Suppressor macrophage treated with lipopolysaccharide for 1 hour (primary cell): Measurements from ENCODE around the gene NFATC2.

Experiments used
- DNase-seq, 3 donors: peaks; one replicate each; pipeline ENCODE4 v3.0.0-alpha.2; 2020 to 2022

The NFATC2 gene

DNA sequence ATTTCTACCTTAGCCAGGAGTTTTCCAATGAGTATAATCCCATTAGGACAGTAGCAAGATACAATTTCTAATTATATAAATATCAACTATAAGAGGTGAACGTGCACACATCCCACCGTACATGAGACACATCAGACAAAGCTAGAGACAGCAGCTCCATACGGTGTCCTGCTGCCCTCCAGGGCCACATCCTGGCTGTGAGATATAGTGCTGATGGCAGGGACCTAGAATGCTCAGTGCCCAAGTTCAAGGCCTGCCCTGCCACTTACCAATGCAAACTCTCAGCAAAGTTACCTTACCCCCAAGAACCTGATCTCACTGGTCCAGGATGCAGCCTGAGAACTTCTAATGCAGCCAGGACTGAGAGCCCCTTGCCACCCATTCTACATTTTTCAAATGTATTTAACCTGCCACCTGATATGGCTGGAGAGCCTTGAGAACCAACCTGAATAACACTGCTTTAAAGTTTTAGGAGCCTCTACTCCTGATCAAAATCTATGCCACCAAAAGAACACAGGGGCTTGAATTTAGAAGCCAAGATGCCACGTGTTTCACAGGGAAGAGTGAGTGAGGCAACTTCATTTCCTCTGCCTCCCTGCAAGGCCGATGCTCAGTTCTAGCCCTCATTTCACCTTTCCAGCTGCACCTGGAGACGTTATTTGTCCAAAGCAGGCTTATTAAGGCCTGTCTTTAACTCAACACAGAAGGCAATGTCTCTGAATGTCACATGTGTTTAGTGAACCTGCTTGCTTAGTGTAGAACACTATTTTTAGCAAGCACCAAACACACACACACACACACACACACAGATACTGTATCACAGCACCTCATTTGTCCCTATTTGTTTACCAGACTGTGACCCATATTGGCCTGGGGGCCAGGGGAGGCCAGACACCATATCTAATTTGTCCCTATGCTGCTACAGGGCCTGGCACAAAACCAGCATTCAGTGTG is 6.1 kb downstream of the NFATC2 start:
- DNase-seq, result no peak

DNA sequence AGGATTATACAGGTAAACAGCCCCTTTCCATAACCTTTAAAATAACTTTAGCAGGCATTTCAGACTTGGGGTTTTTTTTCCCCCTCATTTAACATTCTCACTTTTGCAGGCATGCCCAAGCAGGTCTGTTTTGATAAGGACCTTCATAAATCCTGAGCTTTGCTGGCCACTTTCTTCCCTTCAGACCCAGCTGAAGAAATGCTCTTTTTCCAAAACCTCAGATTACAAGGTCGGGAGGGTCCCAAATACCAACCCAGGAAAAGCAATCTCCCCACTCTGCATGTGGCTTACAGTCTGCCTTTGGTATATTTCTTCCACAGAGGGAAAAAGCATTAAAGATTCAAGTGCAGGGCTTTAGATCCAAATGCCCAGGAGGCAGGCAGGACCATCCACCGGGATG is 6.8 kb downstream of the NFATC2 start:
- DNase-seq, result no peak

DNA sequence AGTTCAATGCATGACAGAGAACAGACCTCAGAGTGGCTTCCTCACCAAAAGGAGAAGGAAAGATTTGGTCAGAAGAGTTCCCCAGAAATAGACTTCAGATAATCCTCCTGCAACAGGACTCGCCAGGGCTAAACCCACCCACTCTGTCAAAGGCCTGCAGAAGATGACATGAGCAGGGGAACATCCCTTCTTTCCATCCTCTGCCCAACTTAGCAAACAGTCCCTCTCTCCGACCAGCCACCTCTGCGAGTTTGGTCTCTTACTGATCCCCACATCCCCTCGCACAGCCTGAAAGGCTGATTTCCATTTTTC is 7.5 kb downstream of the NFATC2 start:
- DNase-seq, result peak; percentile 78 to 87 (median 78)

DNA sequence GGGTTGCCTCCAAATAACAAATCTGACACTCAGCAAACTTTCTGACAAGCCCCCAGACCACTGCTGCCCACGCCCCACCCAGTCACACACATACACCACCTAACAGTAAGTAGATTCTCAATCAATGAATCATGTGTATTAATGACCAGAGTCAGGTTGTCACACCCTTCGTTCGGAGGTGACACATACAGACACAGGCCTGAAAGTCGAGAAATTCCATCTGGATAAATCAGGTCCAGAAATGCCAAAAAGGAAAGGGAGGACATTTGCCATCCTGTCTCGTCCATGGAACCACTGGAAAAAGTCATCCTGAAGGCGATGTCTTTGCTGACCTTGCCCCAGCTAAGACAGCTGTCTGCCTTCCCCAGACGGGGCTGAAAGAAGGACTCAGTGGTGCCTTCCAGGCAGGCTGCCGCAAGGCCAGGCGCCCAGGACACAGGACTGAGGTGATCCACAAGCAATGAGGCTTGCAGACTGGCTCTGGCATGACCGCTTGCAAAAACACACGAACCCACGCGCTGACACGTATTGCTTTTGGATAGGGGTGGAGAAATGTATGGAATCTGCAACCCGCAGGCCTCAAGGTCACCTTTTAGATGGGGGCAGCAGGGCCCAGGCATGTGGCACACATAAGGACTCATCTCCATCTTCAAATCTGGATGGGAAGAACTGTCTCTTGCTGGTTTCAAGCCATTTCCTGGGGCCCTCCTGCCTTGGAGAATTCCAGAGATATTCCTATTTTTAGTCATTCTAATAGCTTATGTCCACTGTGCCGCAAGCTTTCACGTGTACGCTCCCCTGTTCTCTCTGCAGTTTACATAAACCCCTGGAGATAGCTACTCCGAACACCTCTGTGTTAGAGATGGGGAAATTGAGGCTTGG is 9.0 kb downstream of the NFATC2 start:
- no peak for DNase-seq

DNA sequence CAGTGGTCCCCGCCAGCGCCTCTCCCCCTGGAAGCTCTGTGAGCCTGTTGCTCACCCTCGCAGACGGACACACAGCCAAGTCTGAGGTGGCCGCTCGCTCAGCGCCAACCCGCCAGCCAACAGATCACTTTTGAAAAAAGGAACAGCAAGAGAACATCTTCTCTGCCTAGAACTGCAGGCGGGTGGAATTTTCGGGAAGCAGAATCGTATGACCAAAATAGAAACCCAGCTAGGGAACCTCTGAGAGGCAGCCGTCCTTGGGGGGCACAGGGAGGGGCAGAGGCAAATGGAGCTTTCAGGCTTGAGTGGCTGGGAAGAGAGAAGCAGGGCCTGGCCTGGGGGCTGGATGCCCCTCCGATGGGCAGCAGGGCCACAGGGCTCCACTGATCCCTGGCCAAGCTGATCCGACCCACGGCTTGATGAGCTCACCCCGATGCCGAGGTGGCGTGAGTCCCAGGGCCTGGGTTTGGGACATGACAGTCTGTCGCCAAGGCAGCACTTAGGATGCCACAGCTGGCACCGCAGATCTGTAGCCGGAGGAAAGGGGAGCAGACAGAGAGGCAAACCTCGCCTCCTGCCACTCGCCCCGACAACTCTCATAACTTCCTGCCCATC is 9.8 kb downstream of the NFATC2 start:
- peak; percentile 79 to 87 (median 82) for DNase-seq

DNA sequence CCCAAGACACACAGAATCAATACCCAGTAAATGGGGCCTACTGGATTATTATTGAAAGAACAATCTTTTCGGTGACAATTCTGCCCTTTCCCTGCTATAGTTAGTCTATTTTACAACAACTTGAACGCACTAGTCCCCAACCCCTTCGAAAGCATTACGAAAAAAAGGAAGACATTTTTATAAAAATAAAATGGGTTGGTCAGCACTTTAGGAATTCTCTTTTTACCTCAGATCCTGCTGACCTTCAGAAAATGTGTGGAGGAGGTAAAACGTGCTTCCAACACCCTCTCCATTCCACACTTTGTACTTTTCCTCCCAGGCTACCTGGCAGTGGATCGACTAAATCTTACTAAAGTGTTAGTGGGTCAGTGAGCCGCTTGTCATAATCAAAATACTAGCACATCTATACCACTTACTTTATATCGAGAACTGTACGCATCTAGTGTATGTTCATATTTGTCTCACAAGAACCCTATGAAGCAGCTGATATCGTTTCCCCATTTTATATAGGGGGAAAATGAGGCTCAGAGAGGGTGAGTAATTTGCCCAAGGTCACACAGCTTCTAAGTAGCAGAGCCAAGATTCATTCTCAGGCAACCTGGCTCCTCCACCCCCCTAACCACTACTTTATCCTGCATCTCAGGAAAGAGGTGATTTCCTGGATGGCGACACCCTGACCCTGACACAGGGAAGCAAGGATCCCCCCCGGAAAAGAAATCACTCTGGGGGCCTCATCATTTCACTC is 10.6 kb downstream of the NFATC2 start:
- DNase-seq, result peak in 2 of 3 donors; percentile 33 to 48

DNA sequence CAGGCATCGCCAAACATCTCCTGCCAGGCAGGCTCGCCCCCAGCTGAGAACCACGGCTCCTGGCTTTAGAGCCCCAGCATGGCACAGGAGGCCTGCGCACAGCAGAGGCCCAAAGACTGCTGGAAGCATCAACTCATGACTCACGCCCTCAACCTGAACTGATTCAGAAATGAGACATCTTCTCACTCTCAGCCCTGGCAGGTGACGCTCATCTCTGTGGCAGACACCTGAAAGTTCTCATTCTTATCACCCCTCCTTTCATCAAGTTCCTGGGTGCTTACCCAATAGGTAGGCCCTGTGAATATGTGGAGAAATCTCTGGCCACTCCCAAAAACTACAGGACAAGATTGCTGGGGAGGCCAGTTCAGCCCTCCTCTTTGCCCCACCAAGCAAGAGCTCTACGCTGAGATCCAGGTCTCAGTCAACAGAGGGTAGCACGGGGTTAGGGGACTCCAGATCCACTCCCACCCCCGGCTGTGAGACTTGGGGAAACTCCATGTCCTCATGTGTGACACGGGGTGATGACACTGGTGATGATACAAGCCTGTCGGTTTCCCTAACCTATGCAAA is 11.3 kb downstream of the NFATC2 start:
- peak; percentile 74 to 91 (median 86) for DNase-seq

DNA sequence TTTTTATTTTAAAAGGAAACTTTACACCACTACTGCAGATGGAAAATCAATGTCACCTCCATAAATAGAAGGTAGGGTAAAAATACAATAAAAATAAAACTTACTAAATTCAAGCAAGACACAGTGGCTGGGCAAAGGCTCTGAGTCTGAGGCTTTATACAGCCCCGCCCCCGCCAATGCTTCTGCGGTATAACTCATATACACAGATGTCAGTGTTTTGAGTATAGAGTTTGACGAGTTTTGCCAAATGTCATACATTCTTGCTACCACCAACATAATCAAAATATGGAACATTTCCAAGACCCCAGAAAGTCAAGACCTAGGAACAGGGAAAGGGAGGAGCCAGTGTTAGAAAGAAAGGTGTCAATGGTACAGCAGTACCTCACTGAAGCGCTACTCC is 12.8 kb downstream of the NFATC2 start:
- no peak for DNase-seq

DNA sequence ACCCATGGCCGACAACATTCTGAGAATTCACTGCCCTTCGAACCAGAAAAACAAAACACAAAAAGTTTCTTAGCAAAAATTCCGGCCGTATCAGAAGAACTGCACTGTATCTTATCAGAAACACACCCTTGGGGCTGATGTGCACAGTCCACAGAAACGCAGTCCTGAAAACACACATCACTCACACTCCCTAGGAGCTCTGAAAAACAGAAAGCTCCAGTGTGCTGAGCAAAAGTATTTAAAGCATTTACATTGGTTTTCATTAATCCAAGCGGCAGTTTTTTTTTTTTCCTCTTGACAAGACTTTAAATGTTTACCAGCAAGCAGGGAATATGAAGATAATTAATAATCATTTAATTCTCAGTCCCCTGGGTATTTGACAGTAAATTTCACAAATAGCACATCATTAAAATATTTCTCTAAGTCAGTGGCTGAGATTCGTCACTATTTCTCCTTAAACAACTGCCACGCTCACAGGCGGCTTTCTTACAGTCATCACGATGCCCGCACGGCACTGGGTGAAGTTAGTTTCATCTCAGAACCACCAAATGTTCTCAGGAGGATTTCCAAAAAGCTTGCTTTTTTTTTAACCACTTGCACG is 13.3 kb downstream of the NFATC2 start:
- DNase-seq, result no peak

DNA sequence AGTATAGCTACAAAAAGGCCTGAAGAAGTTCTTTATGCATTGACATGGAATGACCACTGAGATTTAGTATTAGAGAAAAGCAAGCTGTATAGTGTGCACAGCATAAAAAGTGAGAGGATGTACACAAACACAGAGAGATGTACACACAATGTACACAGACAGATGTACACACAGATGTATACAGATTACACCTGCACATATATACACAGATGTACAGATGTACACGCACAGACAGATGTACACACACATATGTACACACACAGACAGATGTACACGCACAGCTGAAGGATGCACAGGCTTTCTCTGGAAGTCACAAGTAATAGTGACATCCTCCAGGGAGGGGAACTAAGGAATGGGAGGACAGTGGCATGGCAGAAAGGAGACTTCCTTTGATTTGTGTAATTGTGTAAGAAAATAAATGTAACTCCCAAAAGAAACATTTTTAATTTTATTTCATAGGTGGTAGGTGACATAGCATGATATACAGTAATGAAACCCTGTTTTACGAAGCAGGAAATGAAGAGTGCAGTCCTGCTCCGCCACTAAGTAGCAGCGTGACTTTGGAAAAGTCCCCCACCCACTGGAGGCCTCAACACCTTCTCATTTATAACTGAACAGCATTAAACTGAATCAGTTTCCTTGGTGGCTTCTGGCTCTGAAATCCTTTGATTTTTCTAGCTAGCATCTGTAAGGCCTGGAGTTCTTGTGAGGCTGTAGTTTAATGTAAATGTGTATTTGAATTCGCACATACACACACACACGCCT is 14.1 kb downstream of the NFATC2 start:
- peak; percentile 35 to 49 (median 48) for DNase-seq

DNA sequence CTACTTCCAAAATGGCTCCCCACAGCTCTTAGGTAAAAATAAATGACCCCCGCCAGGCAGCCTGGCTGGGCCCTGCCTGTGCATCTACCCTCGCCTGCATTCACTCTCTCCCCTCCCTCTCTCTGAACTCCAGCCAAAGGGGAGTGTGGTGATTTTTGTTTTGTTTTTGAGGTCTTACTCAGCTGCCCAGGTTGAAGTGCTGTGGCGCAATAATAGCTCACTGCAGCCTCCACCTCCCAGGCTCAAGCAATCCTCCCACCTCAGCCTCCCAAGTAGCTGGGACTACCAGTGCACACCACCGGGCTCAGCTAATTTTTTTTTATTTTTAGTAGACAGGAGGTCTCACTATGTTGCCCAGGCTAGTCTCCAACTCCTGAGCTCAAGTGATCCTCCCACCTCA is 15.8 kb downstream of the NFATC2 start:
- DNase-seq, result no peak

DNA sequence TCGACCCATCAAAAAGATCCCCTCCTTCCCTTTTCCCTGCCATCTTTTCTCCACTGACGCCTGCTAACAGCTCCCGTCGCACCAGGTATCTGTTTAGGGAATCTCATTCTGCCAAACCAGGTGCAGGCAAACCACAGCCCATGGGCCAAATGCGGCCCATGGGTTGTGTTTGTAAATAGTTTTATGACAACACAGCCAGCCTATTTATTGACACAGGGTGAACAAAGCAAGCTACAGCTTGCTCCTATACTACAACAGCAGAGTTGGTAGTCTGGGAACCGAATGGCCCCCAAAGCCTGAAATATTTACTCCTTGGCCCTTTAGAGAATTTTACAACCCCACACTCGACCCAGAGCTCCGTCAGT is 16.4 kb downstream of the NFATC2 start:
- no peak for DNase-seq

DNA sequence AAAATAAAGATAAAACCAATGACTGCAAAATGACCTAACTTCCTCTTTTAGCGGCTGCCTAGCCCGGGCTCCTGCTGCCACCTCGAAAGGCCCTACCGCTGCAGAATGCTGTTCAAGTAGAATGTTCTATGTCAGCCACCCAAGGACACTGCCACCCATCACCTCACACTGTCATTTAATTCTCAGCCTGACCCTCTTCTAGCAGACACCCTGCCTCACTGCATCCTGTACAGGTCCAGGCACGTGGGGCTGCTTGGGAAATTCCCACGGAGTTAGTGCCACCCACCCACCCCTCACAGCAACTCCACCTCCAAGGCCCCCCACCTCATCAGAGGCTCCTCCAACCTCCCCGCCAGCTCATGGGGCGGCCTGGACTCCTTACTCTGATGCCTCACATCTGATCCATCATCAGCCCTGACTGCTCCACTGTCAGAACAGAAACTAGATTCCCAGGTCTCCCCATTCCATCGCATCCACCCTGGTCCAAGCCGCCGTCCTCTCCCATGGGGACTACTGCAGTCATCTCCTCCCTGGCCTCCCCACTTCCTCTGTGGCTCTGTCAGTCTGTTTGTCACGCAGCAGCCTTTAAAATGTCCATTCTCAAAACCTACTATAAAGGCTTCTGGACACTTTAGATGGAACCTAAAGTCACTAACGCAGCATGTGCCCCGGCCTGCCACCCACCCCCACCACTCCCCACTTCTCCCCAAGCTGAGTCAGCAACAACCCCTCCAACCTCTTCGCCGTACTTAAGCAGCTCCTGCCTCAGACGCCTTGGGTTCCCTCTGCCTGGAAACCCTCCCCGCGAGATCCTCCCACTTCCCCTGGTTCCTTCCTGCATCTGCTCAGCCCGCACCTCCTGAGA is 17.0 kb downstream of the NFATC2 start:
- peak; percentile 39 to 67 (median 52) for DNase-seq

DNA sequence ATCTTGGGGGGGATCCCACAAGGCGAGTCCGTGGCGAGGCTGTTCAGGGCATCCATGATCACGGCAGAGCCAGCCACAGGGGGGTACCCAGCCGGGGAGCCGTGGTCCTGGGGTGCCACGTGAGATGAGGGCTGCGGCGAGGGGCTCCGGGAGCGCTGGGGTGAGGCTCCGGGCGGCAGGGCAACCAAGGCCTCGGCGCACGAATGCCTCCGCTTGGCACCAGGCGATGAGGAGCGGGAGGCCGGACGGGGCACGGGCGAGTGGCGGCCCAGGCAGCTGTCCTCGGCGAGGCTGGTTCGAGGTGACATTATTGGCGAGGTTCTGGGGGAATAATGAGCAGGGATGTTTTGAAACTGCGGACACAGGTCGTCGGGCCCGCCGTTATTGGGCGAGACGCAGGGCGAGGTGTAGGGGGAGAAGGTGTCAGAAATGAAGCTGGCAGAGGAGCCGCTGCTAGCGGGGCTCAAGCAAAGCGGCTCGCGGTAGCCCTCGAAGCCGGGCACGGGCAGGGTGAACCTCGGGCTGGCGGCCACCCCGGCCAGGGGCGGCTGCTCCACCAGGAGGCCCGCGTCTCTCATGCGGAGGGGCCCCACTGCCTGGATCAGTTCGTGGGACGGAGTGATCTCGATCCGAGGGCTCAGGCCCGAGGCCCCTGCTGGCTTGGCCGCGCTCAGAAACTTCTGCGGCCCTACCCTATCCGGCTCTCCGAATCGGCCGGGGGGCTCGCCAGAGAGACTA is 19.1 kb downstream of the NFATC2 start:
- DNase-seq, result no peak

DNA sequence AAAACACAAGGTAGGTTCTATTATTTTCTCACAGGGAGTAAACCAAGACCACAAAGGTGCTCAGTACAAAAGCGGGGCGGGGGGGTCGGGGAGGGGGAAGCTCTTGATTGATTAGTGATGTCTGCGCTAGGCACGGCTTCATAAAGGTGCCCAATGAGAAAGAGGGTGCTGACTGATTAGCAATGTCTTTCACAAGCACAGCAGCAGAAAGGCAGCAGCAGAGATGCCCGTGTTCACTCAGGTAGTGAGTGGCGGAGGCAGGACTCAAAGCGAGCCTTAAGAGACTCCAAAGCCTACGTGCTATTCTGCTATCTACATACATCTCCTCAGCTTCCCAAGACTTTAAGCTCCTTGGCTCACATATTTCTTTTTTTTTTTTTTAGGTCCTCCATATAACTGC is 20.3 kb downstream of the NFATC2 start:
- no peak for DNase-seq

DNA sequence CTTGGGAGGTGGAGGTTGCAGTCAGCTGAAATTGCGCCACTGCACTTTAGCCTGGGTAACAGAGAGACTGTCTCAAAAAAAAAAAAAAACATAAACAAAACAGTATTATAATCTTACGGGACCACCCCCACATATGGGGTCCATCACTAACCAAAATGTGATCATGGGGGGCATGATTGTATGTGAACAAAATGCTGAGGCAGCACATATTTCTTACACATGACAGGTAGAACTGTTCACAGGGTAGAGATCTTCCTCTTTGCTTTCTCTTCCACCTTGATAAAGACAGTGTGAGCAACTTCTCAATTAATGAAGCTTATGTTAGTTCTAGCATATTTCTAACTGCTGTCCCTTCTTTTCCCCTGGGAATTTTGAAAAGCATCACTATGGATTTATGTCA is 24.7 kb downstream of the NFATC2 start:
- DNase-seq, result no peak

DNA sequence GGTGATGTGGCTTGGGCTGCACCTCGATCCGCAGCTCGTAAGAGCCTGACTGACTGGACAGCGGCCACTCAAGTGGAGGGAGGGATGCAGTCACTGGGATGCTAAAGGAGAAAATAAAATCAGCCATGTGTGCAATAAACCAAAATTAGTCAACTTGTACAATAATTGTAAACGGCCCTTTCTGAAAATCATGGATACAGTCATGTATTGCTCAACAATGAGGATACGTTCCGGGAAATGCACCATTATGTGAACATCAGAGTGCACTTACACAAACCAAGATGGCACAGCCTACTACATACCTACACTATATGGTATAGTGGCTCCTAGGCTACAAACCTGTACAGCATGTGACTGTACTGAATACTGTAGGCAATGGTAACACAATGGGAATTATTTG is 25.7 kb downstream of the NFATC2 start:
- DNase-seq, result no peak

DNA sequence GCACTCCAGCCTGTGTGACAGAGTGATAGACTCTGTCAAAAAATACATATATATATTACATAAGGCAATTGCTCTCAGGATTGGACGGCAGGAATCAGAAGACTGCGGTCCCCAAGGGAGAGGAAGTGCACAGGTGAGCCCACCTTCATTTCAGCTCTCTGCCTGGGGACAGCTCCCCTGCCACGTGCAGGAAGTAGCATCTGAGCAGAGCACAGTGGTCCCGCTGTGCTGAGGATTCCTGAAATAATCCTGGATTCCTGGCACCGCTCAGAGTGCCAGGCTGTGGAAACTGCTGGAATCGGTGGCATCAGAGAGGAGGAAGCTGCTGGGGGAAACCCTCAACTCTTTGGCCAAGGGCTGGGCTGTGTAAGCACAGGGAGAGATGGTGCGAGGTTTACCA is 27.7 kb downstream of the NFATC2 start:
- no peak for DNase-seq

DNA sequence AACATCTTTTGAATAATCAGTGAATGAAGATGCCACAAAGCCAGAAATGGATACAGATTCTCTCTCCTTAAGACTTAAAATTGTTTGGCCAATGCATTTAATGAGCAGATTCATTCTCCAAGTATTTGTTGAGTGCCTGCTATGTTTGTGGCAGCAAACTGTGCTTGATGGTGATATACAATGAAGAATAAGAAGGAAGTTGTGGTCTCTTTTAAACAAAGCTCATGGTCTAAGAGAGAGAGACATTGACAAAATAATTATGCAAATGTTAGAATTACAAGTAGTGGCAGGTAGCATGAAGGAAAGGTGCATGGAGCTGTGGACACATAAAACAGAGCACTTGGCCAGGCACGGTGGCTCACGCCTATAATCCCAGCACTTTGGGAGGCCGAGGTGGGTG is 28.3 kb downstream of the NFATC2 start:
- no peak for DNase-seq

DNA sequence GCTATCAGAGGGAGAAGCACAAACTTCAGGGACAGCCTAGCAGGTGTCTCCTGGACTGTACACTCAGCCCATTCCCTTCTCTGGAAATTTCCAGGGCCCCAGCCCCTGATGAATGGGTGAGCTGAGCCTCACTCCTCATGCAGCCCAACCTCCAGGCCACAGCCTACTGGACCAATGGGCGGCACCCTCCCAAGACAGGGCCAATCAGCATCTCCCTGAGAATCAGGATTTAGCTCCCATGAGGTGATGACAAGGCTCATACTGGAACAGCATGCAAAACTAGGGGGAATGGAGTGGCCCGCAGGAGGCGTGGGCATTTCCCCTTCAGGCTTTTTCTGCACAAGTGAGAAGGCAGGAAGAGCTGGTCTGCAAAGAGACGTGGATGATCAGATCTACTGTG is 29.0 kb downstream of the NFATC2 start:
- no peak for DNase-seq
